H9 (cell line): ENCODE results near the gene CD48. TPM values are rescaled to one million over a fixed set of nuclear protein-coding genes. Genes with fewer than 3 reads are reported as not detected.

Experiments
- DNase-seq: peaks from one replicate; pipeline ENCODE4 v3.0.0-alpha.2; 2017
- H2AFZ ChIP-seq: one replicate; pipeline ENCODE4 v1.6.1; 2013; ENCODE audit warnings: mild to moderate bottlenecking, low read length, control low read depth, moderate library complexity
- H2AK5ac ChIP-seq: 2 replicates; pipeline ENCODE4 v1.6.1; 2013; ENCODE audit warnings: low read length, control low read depth, mixed read lengths; ENCODE audit not compliant: insufficient read length
- H2BK120ac ChIP-seq: one replicate; pipeline ENCODE4 v1.6.1; 2013; ENCODE audit warnings: low read depth, mild to moderate bottlenecking, low read length, control low read depth, inconsistent platforms; ENCODE audit not compliant: poor library complexity, severe bottlenecking
- H2BK12ac ChIP-seq: 2 replicates; pipeline ENCODE4 v1.6.1; 2013; ENCODE audit warnings: low read length, control low read depth, mixed read lengths, low read depth; ENCODE audit not compliant: insufficient read length
- H2BK15ac ChIP-seq: 2 replicates; pipeline ENCODE4 v1.6.1; 2013; ENCODE audit warnings: low read depth, low read length, control low read depth
- H2BK20ac ChIP-seq: one replicate; pipeline ENCODE4 v1.6.1; 2013; ENCODE audit warnings: low read depth, mild to moderate bottlenecking, low read length, control low read depth, inconsistent platforms; ENCODE audit not compliant: poor library complexity, severe bottlenecking
- H2BK5ac ChIP-seq: 2 replicates; pipeline ENCODE4 v1.6.1; 2013; ENCODE audit warnings: low read length, control low read depth, mixed read lengths; ENCODE audit not compliant: insufficient read length
- H3K14ac ChIP-seq: 2 replicates; pipeline ENCODE4 v1.6.1; 2013; ENCODE audit warnings: low read length, control low read depth; ENCODE audit not compliant: insufficient read depth
- H3K18ac ChIP-seq: 2 replicates; pipeline ENCODE4 v1.6.1; 2013; ENCODE audit warnings: low read depth, mild to moderate bottlenecking, mixed read lengths, low read length, control low read depth; ENCODE audit not compliant: insufficient read length
- H3K23ac ChIP-seq: 2 replicates; pipeline ENCODE4 v1.6.1; 2013; ENCODE audit warnings: low read length, control low read depth, mixed read lengths, low read depth; ENCODE audit not compliant: insufficient read length
- H3K23me2 ChIP-seq: 2 replicates; pipeline ENCODE4 v1.6.1; 2013; ENCODE audit warnings: low read depth, mild to moderate bottlenecking, mixed read lengths, low read length, control low read depth; ENCODE audit not compliant: insufficient read length, poor library complexity, severe bottlenecking
- H3K27ac ChIP-seq: 2 replicates; pipeline ENCODE4 v1.5.1; 2013; ENCODE audit warnings: low read length, control low read depth, mixed read lengths, low read depth; ENCODE audit not compliant: insufficient read length
- H3K27me3 ChIP-seq: 2 replicates; pipeline ENCODE4 v1.6.1; 2013; ENCODE audit warnings: low read length, control low read depth, inconsistent platforms; ENCODE audit not compliant: insufficient read depth
- H3K4ac ChIP-seq: 2 replicates; pipeline ENCODE4 v1.6.1; 2013; ENCODE audit warnings: low read depth, mild to moderate bottlenecking, control low read depth, inconsistent platforms, low read length, moderate library complexity
- H3K4me1 ChIP-seq: 2 replicates; pipeline ENCODE4 v1.6.1; 2013; ENCODE audit warnings: low read length, control low read depth, inconsistent platforms; ENCODE audit not compliant: insufficient read depth
- H3K4me2 ChIP-seq: 2 replicates; pipeline ENCODE4 v1.6.1; 2013; ENCODE audit warnings: low read length, control low read depth, mixed read lengths; ENCODE audit not compliant: insufficient read length, insufficient read depth
- H3K56ac ChIP-seq: 2 replicates; pipeline ENCODE4 v1.6.1; 2013; ENCODE audit warnings: low read depth, mild to moderate bottlenecking, mixed read lengths, low read length, control low read depth; ENCODE audit not compliant: insufficient read length
- H3K79me1 ChIP-seq: 2 replicates; pipeline ENCODE4 v1.6.1; 2013; ENCODE audit warnings: low read depth, mild to moderate bottlenecking, moderate library complexity, low read length, control low read depth, inconsistent platforms; ENCODE audit not compliant: insufficient read depth, poor library complexity, severe bottlenecking
- H3K79me2 ChIP-seq: 2 replicates; pipeline ENCODE4 v1.6.1; 2013; ENCODE audit warnings: low read length, control low read depth, inconsistent platforms; ENCODE audit not compliant: insufficient read depth
- H3K9ac ChIP-seq: 2 replicates; pipeline ENCODE4 v1.6.1; 2013; ENCODE audit warnings: low read length, control low read depth, mixed read lengths; ENCODE audit not compliant: insufficient read length; ENCODE audit errors: extremely low read depth
- H3K9me3 ChIP-seq: one replicate; pipeline ENCODE4 v1.6.1; 2013; ENCODE audit warnings: low read depth, low read length, inconsistent platforms; ENCODE audit not compliant: control insufficient read depth
- H3T11ph ChIP-seq: one replicate; pipeline ENCODE4 v1.6.1; 2013; ENCODE audit warnings: mild to moderate bottlenecking, low read length, control low read depth, inconsistent platforms
- H4K20me1 ChIP-seq: one replicate; pipeline ENCODE4 v1.6.1; 2013; ENCODE audit not compliant: control insufficient read depth, insufficient read length, insufficient read depth
- H4K5ac ChIP-seq: 2 replicates; pipeline ENCODE4 v1.6.1; 2013; ENCODE audit warnings: low read depth, mild to moderate bottlenecking, mixed read lengths, low read length, control low read depth; ENCODE audit not compliant: insufficient read length
- H4K8ac ChIP-seq: replicated peaks from 2 replicates; pipeline ENCODE4 v1.6.1; 2013; ENCODE audit warnings: low read length, control low read depth, mixed read lengths, low read depth; ENCODE audit not compliant: insufficient read length
- H4K91ac ChIP-seq: 2 replicates; pipeline ENCODE4 v1.6.1; 2013; ENCODE audit warnings: low read depth, mild to moderate bottlenecking, moderate library complexity, mixed read lengths, low read length, control low read depth; ENCODE audit not compliant: insufficient read length
- H3K27ac Mint-ChIP-seq, 3 experiments: 2 replicates in 2 of 3; 3 replicates in 1 of 3; pipeline ENCODE4 v1.8.0; 2020 to 2021; ENCODE audit warnings: mixed read lengths in 3 of 3, mild to moderate bottlenecking in 1 of 3, moderate library complexity in 1 of 3
- H3K27me3 Mint-ChIP-seq: 2 replicates; pipeline ENCODE4 v1.8.0; 2021; ENCODE audit warnings: low read depth, mild to moderate bottlenecking, moderate library complexity, mixed read lengths
- H3K36me3 Mint-ChIP-seq, 3 experiments: 2 replicates in 2 of 3; 3 replicates in 1 of 3; pipeline ENCODE4 v1.8.0; 2020 to 2021; ENCODE audit warnings: low read depth in 3 of 3, mixed read lengths in 3 of 3; ENCODE audit not compliant: insufficient read depth in 1 of 3
- H3K4me1 Mint-ChIP-seq, 2 experiments: 2 replicates each; pipeline ENCODE4 v1.8.0; 2020; ENCODE audit warnings: mixed read lengths in 2 of 2
- H3K4me3 Mint-ChIP-seq, 2 experiments: 2 replicates in 1 of 2; 3 replicates in 1 of 2; pipeline ENCODE4 v1.8.0; 2020 to 2021; ENCODE audit warnings: mild to moderate bottlenecking in 2 of 2, mixed read lengths in 2 of 2, moderate library complexity in 1 of 2
- H3K9me3 Mint-ChIP-seq, 2 experiments: 2 replicates in 1 of 2; 3 replicates in 1 of 2; pipeline ENCODE4 v1.8.0; 2020; ENCODE audit warnings: mild to moderate bottlenecking in 2 of 2, mixed read lengths in 2 of 2, moderate library complexity in 1 of 2
- WGBS: extraction: QIAGEN DNeasy Blood & Tissue Kit; methylation state at CpG from one replicate; pipeline ENCODE4 v1.1.7; 2013; ENCODE audit warnings: missing lambda C conversion rate, low lambda C conversion rate, mixed read lengths; ENCODE audit not compliant: insufficient read length; ENCODE audit errors: extremely low coverage; 5-methylcytosine and 5-hydroxymethylcytosine counted together
- total RNA-seq: library from RNA; stranded (reverse); gene quantifications from 2 replicates; pipeline ENCODE4 v1.2.1, GENCODE V29; 2021
- TF ChIP-seq, protein P1 (sequence below): fragments of 200-600 bp; sonication (generic); conservative IDR thresholded peaks from 3 replicates; pipeline ENCODE4 v1.8.0; 2021; ENCODE audit warnings: antibody characterized with exemption, mild to moderate bottlenecking

Gene CD48
- total RNA-seq, 1 experiment from 2014 or later = not detected

DNA sequence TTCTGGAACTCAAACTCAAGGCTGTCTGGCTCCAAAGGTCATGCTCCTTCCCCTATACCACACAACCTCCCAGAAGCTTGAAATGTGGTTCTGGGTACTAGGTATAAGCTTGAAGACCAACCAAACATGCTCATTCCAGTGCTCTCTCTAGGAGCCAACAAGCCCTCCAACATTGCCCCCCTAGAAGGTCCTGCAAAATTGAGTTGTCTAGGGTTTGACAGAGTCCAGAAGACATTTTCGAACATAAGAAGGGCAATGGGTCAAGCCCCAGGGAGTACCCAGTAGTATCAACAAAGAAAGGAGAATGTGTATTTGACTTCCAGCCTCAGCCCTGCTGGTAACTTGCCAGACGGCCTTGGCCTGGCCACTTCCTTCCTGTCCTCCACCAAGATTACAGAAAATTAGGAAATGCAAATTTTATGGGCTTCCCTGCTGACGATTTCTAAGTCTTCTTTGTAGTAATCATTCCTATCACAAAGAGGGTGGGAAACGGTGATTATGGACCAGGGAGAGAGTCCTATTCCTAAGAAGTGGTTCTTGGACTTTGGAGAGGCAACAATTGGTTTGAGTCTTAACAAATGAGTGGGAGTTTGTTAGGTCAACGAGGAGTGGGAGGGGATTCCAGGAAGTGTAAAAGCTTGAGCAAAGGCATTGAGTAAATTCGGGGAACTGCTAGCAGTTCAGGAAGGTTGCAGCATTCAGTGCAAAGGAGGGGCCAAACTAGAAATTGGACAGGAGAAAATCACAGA, 46.1 kb downstream of the CD48 start:
- Histone ChIP-seq H3K18ac (no peak overlapping the region), H3K27me3 (no peaks in the 10 kb centered on the region), H4K8ac (no peak overlapping the region), H2BK12ac (no peak overlapping the region), H3K4me1 (peaks cover 2% of the 10 kb centered on the region; the same call in 1 of the 2 replicates), H3K27ac (peak overlapping the region; percentile 71), H4K20me1 (no peaks in the 10 kb centered on the region), H2BK20ac (no peak overlapping the region), H2BK120ac (no peak overlapping the region), H3K23ac (no peak overlapping the region), H3K56ac (no peak overlapping the region), H3K23me2 (no peaks in the 10 kb centered on the region), H3T11ph (no peak overlapping the region), H3K4ac (no peak overlapping the region), H3K79me1 (no peaks in the 10 kb centered on the region), H3K14ac (no peak overlapping the region), H3K9me3 (no peaks in the 10 kb centered on the region), H2BK5ac (no peak overlapping the region), H4K5ac (no peak overlapping the region), H3K4me2 (no peak overlapping the region), H2AFZ (no peak overlapping the region), H3K9ac (no peak overlapping the region), H3K79me2 (no peaks in the 10 kb centered on the region), H2BK15ac (no peak overlapping the region), H4K91ac (no peak overlapping the region), H2AK5ac (no peak overlapping the region)
- H3K36me3 Mint-ChIP-seq = peaks cover 3 to 30% (median 12%) of the 10 kb centered on the region in 3 experiments; a peak in 6 of 7 replicates
- peaks cover 15 to 26% of the 10 kb centered on the region in 2 experiments for H3K9me3 Mint-ChIP-seq
- TF ChIP-seq, protein P1, sequence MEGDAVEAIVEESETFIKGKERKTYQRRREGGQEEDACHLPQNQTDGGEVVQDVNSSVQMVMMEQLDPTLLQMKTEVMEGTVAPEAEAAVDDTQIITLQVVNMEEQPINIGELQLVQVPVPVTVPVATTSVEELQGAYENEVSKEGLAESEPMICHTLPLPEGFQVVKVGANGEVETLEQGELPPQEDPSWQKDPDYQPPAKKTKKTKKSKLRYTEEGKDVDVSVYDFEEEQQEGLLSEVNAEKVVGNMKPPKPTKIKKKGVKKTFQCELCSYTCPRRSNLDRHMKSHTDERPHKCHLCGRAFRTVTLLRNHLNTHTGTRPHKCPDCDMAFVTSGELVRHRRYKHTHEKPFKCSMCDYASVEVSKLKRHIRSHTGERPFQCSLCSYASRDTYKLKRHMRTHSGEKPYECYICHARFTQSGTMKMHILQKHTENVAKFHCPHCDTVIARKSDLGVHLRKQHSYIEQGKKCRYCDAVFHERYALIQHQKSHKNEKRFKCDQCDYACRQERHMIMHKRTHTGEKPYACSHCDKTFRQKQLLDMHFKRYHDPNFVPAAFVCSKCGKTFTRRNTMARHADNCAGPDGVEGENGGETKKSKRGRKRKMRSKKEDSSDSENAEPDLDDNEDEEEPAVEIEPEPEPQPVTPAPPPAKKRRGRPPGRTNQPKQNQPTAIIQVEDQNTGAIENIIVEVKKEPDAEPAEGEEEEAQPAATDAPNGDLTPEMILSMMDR = no peak
- H3K27ac Mint-ChIP-seq = peak overlapping the region; percentile 31 to 74 (median 72)
- no peak for DNase-seq
- no CpG with 5 or more reads among the region's 6 CpGs for WGBS
- H3K27me3 Mint-ChIP-seq = no peaks in the 10 kb centered on the region
- no peak overlapping the region for H3K4me3 Mint-ChIP-seq
- H3K4me1 Mint-ChIP-seq = peaks cover 12 to 24% of the 10 kb centered on the region in 2 experiments
